H1 (cell line): ENCODE results near the gene RAB1B. TPM values are rescaled to one million over a fixed set of nuclear protein-coding genes. Genes with fewer than 3 reads are reported as not detected.

Experiments used
- BACH1 ChIP-seq: IDR thresholded peaks from 2 replicates; pipeline ENCODE4 v1.6.1; 2012; ENCODE audit warnings: low read length, improper control_type of control experiment
- CBX5 ChIP-seq: fragments of 300-800, 300-1000 bp; sonication (generic); IDR thresholded peaks from 2 replicates; pipeline ENCODE4 v1.7.1; 2016; ENCODE audit warnings: antibody characterized with exemption, low read length, low read depth
- CBX8 ChIP-seq: fragments of 300-800, 300-1000 bp; sonication (generic); IDR thresholded peaks from 2 replicates; pipeline ENCODE4 v1.7.1; 2016; ENCODE audit warnings: low read depth, low read length, borderline replicate concordance
- CTCF ChIP-seq, 3 experiments: IDR thresholded peaks; 1 replicate in 2 of 3; 2 replicates in 1 of 3; pipeline versions ENCODE4 v1.5.1 to v1.6.1; 2011; ENCODE audit warnings: low read length in 3 of 3, mild to moderate bottlenecking in 3 of 3, inconsistent platforms in 2 of 3, low read depth in 1 of 3, moderate library complexity in 1 of 3; ENCODE audit not compliant: insufficient read depth in 1 of 3; ENCODE audit errors: control extremely low read depth in 1 of 3
- E2F6 ChIP-seq: IDR thresholded peaks from 2 replicates; pipeline ENCODE4 v1.6.1; 2012; ENCODE audit warnings: inconsistent platforms
- EP300 ChIP-seq, 2 experiments: IDR thresholded peaks; 1 replicate in 1 of 2; 2 replicates in 1 of 2; pipeline ENCODE4 v1.6.1; 2011 to 2012; ENCODE audit warnings: low read depth in 2 of 2, low read length in 2 of 2, mild to moderate bottlenecking in 2 of 2, borderline replicate concordance in 1 of 2, inconsistent platforms in 1 of 2, moderate library complexity in 1 of 2
- EZH2 ChIP-seq: fragments of 200-600 bp; sonication (generic); IDR thresholded peaks from 2 replicates; pipeline ENCODE4 v1.7.1; 2012; ENCODE audit warnings: low read depth, mild to moderate bottlenecking, moderate library complexity, low read length, inconsistent platforms; ENCODE audit not compliant: severe bottlenecking
- JUND ChIP-seq: IDR thresholded peaks from 2 replicates; pipeline ENCODE4 v1.6.1; 2011; ENCODE audit warnings: mild to moderate bottlenecking, improper control_type of control experiment, low read length
- KDM1A ChIP-seq: fragments of 200-600, 300-600 bp; sonication (generic); IDR thresholded peaks from 2 replicates; pipeline ENCODE4 v1.7.1; 2016; ENCODE audit warnings: mild to moderate bottlenecking, low read length, borderline replicate concordance
- MAFK ChIP-seq: IDR thresholded peaks from 2 replicates; pipeline ENCODE4 v1.6.1; 2012; ENCODE audit warnings: low read depth, mild to moderate bottlenecking, improper control_type of control experiment, low read length
- NRF1 ChIP-seq: IDR thresholded peaks from 2 replicates; pipeline ENCODE4 v1.6.1; 2011; ENCODE audit warnings: mild to moderate bottlenecking, low read depth, low read length, improper control_type of control experiment
- PHF8 ChIP-seq: fragments of 200-600 bp; sonication (generic); conservative IDR thresholded peaks from 2 replicates; pipeline ENCODE4 v1.7.1; 2012; ENCODE audit warnings: low read depth, mild to moderate bottlenecking, inconsistent platforms, low read length, moderate library complexity
- POLR2AphosphoS5 ChIP-seq: IDR thresholded peaks from 2 replicates; pipeline ENCODE4 v1.6.1; 2011; ENCODE audit warnings: low read depth, low read length
- RXRA ChIP-seq: IDR thresholded peaks from 2 replicates; pipeline ENCODE4 v1.6.1; 2011; ENCODE audit warnings: low read depth, mild to moderate bottlenecking, low read length, moderate library complexity; ENCODE audit not compliant: insufficient read depth
- SIRT6 ChIP-seq: IDR thresholded peaks from one replicate; pipeline ENCODE4 v1.7.1; 2012; ENCODE audit warnings: low read length, inconsistent platforms
- SIX5 ChIP-seq: IDR thresholded peaks from 2 replicates; pipeline ENCODE4 v1.6.1; 2011; ENCODE audit warnings: mild to moderate bottlenecking, low read depth, low read length
- TAF7 ChIP-seq: optimal IDR thresholded peaks from 2 replicates; pipeline ENCODE3; 2011; ENCODE audit warnings: low read depth, mild to moderate bottlenecking, inconsistent platforms, low read length, moderate library complexity, borderline replicate concordance
- TCF12 ChIP-seq: IDR thresholded peaks from 2 replicates; pipeline ENCODE4 v1.6.1; 2011; ENCODE audit warnings: low read depth, mild to moderate bottlenecking, low read length
- YY1 ChIP-seq: IDR thresholded peaks from 2 replicates; pipeline ENCODE4 v1.6.1; 2011; ENCODE audit warnings: low read depth, mild to moderate bottlenecking, low read length
- ZNF274 ChIP-seq: IDR thresholded peaks from 2 replicates; pipeline ENCODE4 v1.7.0; 2012; ENCODE audit warnings: low read length, borderline replicate concordance; ENCODE audit errors: extremely low read depth
- polyA plus RNA-seq, 7 experiments: library from polyadenylated mRNA; depleted of rRNA in 3 of 7; stranded (reverse) in 5 of 7; unstranded in 2 of 7; fragments of >200 nt in 5 of 7; fragments of 200-250 nt in 2 of 7; gene quantifications; 1 replicate in 5 of 7; 2 replicates in 1 of 7; 4 replicates in 1 of 7; pipeline versions ENCODE4 v1.2.1 to v1.2.3, GENCODE V29; 2011 to 2013; ENCODE audit warnings: missing spikeins in 2 of 7, mixed read lengths in 2 of 7
- total RNA-seq: library from RNA; stranded (reverse); fragmentation: NEBNext Ultra II Directional; extraction: Animal tissue kit (Norgen Biotek cat#: 25700); gene quantifications from 2 replicates; pipeline ENCODE4 v1.2.1, GENCODE V29; 2021

The RAB1B gene
- total and polyA plus RNA-seq, 2 of the 8 experiments (the other 6 are each of a cell fraction or from before 2014, with no cell fraction given): 100 to 217 TPM

- TF ChIP-seq CTCF (IDR thresholded peaks at IDR 0.05; ENCODE audit: control extremely low read depth in 1 of 3, insufficient read depth in 1 of 3, low read depth in 1 of 3, low read length in 3 of 3) (peak; percentile 91 to 95 (median 95)), PHF8 (no peak), ZNF274 (no peak), BACH1 (no peak), KDM1A (0 out of 2 replicates have a peak, but pooled peaks have one; percentile 20), E2F6 (no peak), YY1 (peak; percentile 57; the same call in 1 of the 2 replicates), SIRT6 (no peak), TAF7 (no peak), NRF1 (no peak), EZH2 (no peak), JUND (no peak), RXRA (no peak), CBX5 (no peak), TCF12 (0 out of 2 replicates have a peak, but pooled peaks have one; percentile 23), POLR2AphosphoS5 (no peak; the same call in none of the 2 replicates), MAFK (no peak), SIX5 (no peak), EP300 (IDR thresholded peaks at IDR 0.05; ENCODE audit: borderline replicate concordance in 1 of 2, low read depth in 2 of 2, low read length in 2 of 2) (peak in 1 of 2 experiments; percentile 23; a peak in 2 of 3 replicates), CBX8 (no peak)
These were observed 14.3 kb downstream of the RAB1B start (continued) for GRCh38 chr11:66282468-66283455.
